ENCODE measurements around the gene GYPB.
"Not testable (repeated sequence)": the region's sequence is repeated elsewhere in the genome, so short reads cannot be mapped to it uniquely, and the experiment has no call there.

GYPB gene

DNA sequence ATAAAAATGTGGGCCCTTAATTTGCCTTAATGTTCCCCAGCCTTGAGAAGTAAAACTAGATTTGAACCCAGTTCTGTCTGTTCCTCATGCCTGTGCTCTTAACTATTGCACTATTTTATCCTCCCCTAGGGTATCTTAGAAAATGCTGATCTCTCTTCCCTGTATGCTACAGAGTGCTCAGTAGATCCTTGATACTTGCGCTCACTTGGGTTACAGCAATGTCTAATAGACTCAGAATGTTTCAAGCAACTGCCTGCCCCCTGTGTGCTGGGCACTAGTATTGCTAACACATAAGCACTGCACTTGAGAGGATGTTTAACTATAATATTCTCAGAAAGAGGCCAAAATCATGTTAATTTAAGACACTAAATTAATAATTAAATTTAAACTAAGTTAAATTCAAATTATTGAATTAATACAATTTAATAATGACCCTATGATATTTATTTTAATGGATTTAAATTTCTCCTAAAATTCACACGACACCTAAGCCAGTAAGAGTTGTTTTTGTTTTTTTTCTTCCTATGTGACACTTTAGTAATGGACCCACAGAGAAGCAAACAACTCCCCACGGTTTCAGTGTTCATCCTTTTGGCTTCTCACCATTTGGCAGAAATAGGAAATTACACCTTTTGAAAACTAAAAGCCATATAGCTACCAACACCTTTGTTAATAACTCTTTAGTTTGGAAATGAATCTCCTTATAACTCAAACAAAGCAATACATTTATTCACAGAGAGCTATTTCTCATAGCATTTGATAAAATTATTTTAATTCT lies 768 bp downstream of the GYPB start:
- in situ Hi-C loops (cut with HindIII; ENCODE audit: low pct_unique_long_range_greater_than_20kb, low sequenced_read_pairs); DNase-seq (ENCODE audit: low read depth in 1 of 2, low spot score in 1 of 2): not testable (repeated sequence)

DNA sequence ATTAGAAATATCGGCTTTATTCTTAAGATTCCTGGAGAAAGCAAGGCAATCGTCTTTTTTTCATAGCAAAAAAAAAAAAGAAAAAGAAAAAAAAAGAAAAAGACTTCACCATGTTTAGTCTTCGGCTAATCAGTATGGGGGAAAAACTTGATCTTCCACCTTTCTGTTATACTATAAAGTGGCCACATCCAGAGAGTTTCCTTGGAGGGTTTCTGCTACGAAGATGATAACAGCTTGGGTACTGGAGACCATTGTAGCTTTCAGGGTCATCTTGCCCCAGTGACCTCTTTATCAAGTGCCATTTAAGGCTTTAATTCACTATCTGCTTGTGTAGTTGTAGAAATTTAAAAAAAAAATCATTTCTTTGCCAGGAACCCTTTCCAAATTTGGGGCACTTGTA lies 1.9 kb downstream of the GYPB start:
- in situ Hi-C loops (cut with HindIII; ENCODE audit: low pct_unique_long_range_greater_than_20kb, low sequenced_read_pairs); DNase-seq (ENCODE audit: low read depth in 1 of 2, low spot score in 1 of 2): not testable (repeated sequence)

DNA sequence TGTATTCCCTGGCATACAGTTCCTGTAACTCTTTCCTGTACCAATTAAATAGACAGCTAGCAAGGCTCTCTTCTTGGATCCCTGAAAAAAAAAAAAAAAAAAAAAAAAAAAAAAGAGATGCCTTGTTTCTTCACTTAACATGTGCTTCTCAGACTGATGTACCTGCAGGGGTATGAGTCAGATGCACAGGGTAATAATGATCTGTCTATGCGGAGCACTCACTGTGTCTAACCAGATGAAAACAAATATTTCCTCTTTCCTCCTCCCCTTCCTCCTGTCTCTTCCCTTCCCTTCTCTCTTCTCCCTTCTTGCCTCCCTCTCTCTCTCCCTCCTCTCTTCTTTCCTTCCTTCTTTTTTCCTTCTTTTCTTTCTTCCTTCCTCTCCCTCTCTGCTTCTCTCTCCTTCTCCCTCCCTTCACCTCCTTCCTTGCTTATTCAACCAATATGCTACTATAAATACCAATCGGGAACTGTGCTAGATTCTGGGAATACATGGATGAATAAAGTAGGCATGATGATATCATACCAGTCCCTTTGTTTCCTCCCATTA lies 3.0 kb downstream of the GYPB start:
- in situ Hi-C loops (cut with HindIII; ENCODE audit: low pct_unique_long_range_greater_than_20kb, low sequenced_read_pairs), result not testable (repeated sequence)

DNA sequence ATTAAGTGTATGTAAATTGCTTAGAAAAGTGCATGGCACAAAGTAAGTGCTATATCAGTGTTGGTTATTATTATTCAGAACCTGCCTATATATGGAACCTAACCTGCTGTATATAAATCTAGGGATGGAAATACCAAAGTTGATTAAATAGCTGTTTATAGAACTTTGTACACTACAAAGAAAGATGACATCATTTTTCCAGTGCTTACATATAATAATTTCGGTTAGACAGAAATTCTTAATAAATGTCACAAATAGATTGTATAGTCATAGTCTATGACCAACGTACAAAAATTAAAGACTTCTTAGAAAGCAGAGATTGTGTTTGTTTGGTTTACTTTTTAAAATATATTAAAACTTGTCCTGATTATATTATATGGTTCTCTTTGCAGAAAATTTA lies 4.4 kb downstream of the GYPB start:
- in situ Hi-C loops (cut with HindIII; ENCODE audit: low pct_unique_long_range_greater_than_20kb, low sequenced_read_pairs), result no loop called here
- no peak for TF ChIP-seq JUND (IDR thresholded peaks at IDR 0.05; ENCODE audit: low read depth)
- no peak for DNase-seq (ENCODE audit: low read depth in 1 of 2, low spot score in 1 of 2)

More for the DNA sequence above, 3.0 kb downstream of the GYPB start:
- DNase-seq (ENCODE audit: low read depth in 1 of 2, low spot score in 1 of 2), result not testable (repeated sequence)

DNA sequence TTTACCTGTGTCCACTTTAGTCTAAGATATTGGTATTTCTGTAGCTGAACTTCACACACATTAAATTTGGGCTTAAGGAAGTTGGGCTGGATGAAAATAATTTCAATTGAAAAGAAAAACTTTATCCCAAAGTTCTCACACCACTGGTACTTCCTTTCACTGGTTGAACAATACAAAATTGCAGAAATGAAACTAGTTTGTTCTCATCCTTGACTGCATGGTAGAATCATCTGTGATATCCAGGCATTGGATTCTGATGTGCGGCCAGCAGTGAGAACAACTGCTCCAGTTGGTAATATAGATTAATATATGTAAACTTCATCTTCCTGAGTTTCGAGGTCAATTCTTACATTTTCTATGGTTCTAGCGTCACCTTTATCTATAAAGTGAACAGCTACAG lies 10.6 kb downstream of the GYPB start:
- DNase-seq (ENCODE audit: low read depth in 1 of 2, low spot score in 1 of 2); in situ Hi-C loops (cut with HindIII; ENCODE audit: low pct_unique_long_range_greater_than_20kb, low sequenced_read_pairs): not testable (repeated sequence)

DNA sequence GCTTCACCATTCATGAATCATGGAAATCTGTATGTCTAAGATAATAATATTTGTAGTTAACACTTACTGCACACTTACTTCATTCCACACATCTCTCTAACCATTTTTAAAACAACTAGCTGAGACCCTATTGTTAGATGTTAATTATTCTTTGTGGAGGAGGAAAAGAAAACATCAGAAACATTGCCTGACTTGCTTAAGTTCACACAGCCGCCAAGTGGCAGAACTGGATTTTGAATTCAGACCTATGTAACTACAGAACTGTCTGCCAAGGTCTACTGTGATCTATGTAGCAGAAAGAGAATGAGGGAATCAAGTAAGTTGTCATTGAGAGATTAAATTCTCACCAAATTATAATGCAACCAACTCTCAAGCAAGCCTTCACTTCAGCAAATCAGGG lies 11.2 kb downstream of the GYPB start:
- DNase-seq (ENCODE audit: low read depth in 1 of 2, low spot score in 1 of 2), result peak in 1 of 2 experiments; percentile 28
- in situ Hi-C loops (cut with HindIII; ENCODE audit: low pct_unique_long_range_greater_than_20kb, low sequenced_read_pairs), result not testable (repeated sequence)

DNA sequence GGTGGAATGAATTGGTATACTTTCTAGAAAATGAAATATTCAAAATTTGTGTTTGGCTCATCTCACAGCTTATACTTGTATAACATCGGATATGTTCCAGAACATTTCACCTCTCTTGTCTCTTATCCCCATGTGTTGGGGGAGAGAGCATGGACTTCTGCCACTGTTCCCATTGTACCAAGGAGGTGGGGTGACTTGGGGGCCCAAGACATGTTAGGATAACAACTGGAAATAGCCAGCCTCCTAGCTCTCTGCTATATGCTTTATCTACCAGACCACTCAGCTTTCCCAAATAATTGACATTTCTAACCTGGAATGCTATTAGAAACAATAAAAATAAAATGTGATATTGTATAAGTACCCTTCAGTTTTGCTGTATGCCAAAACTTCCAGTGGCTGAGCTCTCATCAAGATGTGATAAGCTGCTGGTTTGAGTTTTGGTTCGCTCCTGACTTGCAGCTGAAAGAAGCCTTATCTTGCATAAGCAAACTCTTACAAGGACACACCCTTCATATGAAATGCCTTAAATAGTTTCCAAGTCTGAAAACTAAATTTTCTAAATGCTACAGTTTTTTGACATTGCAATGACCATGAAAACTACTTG lies 12.9 kb downstream of the GYPB start:
- DNase-seq (ENCODE audit: low read depth in 1 of 2, low spot score in 1 of 2); in situ Hi-C loops (cut with HindIII; ENCODE audit: low pct_unique_long_range_greater_than_20kb, low sequenced_read_pairs): not testable (repeated sequence)

DNA sequence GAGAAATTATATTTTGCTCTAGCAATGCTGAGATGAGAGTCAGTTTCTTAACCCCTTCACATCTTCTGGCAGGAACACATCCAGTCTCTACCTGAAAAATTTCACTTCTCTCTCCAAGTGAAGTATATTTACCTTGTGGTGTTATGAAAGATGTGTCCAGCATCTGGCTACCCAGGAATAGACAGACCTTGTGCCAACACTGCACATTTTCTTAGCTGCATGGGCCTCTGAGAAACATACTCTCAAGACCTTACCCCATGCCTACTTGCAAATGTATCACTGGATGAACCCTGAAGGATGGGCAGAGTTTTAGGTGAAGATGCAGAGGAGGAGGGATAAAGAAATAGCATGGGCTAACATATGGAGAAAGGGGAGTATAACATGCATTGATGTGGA lies 13.6 kb downstream of the GYPB start:
- DNase-seq (ENCODE audit: low read depth in 1 of 2, low spot score in 1 of 2); in situ Hi-C loops (cut with HindIII; ENCODE audit: low pct_unique_long_range_greater_than_20kb, low sequenced_read_pairs): not testable (repeated sequence)

DNA sequence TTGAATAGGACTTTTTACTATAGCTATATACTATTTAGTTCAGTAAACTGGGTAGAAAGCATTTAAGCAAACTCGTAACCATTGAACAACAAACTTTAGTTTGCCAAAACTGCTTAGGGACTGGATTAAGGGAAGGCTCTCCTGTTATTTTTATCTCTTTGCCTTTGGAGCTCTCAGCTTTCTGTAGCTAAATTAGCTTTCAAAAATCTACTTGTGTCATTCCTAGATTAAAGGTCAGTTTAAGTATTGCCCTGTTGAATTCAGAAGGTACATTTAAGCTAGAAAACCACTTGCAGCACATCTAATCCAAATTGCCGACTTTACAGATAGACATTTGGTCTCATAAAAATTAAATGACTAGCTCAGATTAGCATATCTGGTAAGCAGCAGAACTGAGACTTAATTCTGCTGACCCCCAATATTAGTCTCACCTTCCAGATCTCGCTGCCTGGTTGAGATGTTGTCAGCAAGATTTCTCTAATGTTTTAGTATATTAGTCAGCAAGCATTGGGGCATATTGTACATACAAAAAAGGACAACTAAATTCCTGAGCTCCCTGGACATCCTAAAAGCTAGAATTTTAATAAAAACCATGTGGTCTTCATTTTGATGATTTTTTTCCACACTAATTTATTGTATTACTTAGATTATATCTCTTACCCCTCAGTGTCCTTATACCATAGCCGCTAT lies 14.2 kb downstream of the GYPB start:
- DNase-seq (ENCODE audit: low read depth in 1 of 2, low spot score in 1 of 2); in situ Hi-C loops (cut with HindIII; ENCODE audit: low pct_unique_long_range_greater_than_20kb, low sequenced_read_pairs): not testable (repeated sequence)

DNA sequence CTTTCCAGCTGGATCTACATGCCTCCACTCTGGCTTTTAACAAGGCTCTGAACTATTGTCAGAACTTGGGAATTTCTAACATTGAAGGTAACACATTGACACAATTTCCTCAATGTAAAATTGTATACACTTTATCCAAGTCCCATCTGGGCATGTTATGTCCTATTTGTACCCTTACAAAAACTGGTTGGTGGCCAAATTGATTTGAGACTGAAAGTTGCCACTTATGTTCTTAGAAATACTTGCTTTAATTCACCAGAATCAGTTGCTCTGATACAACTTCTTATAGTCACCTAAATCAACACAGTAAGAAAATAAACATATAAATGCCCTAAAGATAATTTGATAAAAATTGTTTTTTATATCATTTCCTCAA lies 15.3 kb downstream of the GYPB start:
- DNase-seq (ENCODE audit: low read depth in 1 of 2, low spot score in 1 of 2); in situ Hi-C loops (cut with HindIII; ENCODE audit: low pct_unique_long_range_greater_than_20kb, low sequenced_read_pairs): not testable (repeated sequence)

DNA sequence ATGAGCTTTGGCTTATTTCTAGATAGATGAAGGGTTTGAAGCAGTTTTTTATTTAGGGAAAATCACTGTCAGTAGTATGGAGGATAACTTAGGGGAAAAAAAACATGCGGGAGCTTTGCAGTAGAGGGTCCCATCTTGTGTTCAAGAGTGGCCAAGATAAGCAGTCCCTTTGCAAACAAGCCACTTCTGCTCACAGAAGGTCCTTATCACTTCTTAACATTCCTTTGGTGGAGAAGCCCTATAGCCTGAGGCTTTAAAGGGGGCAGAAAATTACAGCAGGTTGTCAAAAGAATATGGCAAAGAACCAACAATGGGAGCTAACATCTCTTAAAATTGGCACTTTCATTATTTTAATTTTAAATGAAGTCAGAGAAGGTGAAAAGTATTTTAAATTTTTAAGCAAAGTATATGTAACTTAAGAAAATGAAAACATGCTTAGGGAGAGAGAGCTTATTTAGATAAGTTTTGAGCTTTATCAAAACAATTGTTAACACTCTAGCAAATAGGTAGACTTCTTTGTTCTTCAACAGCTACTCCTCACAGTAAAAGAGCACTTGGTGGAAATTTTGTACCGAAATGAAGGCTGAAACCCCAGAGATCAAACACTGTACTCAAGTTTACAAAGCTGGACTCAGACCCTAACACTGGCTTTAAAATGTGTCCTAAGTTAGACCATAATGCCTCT lies 15.8 kb downstream of the GYPB start:
- DNase-seq (ENCODE audit: low read depth in 1 of 2, low spot score in 1 of 2); in situ Hi-C loops (cut with HindIII; ENCODE audit: low pct_unique_long_range_greater_than_20kb, low sequenced_read_pairs): not testable (repeated sequence)

DNA sequence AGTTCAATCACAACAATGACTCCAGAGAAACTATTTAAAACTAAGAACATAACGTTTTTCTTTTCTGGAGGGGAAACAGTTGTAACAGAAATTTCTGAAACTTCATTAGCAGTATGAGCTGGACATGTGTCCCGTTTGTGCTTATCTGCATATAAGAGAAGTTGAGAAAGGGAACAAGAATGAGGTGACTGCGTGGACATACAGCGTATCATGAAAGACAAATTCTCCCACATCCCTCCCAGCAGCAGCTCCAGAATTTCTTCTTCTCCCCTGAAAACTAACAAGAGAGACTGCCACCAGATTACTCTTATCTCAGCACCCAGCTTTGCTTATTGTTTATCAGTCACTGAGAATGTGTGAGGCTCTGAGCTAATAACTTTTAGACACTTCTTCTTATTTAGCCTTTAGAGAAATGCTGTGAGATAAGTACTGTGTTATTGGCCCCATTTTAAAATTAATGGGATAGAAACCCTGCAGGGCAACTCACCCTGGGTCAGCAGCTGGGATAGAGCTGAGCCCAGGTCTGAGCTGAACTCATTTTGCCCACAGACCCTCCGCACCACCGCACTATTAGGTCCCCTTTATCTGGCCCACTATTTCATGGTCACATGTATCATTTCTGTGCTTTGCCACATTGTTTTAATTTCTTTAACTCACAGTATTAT lies 18.7 kb downstream of the GYPB start:
- DNase-seq (ENCODE audit: low read depth in 1 of 2, low spot score in 1 of 2); in situ Hi-C loops (cut with HindIII; ENCODE audit: low pct_unique_long_range_greater_than_20kb, low sequenced_read_pairs): not testable (repeated sequence)

DNA sequence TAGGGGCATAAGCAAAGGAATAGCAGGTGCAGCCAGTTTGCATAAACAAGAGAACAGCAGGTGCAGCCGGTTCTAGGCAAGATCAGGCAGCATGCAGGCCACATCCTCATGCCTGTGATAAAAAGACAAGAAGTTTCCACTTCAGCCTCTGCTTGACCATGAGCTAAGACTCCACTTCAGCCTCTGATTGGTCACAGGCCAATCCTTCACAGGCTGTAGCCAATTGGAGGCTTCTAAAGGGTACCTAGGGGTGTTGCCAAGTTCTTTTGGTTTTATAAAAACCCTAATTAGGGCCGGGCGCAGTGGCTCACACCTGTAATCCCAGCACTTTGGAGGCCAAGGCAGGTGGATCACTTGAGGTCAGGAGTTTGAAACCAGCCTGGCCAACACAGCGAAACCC lies 23.0 kb downstream of the GYPB start:
- in situ Hi-C loops (cut with HindIII; ENCODE audit: low pct_unique_long_range_greater_than_20kb, low sequenced_read_pairs), result not testable (repeated sequence)
- peak in 1 of 2 experiments; percentile 20 for DNase-seq (ENCODE audit: low read depth in 1 of 2, low spot score in 1 of 2)

DNA sequence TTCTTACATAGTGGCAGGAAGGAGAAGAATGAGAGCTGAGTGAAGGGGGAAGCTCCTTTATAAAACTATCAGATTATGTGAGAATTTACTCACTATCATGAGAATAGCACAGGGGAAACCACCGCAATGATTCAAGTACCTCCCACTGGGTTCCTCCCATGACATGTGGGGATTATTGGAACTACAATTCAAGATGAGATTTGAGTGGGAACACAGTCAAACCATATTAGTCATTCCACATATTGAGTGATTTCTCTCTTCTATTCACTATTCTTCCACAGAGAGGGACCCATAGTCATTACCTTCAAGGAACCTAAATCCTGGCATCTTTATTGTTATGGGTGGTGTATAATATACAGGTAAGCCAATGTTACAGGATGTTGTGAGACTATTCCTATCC lies 27.4 kb downstream of the GYPB start:
- DNase-seq (ENCODE audit: low read depth in 1 of 2, low spot score in 1 of 2); in situ Hi-C loops (cut with HindIII; ENCODE audit: low pct_unique_long_range_greater_than_20kb, low sequenced_read_pairs): not testable (repeated sequence)

DNA sequence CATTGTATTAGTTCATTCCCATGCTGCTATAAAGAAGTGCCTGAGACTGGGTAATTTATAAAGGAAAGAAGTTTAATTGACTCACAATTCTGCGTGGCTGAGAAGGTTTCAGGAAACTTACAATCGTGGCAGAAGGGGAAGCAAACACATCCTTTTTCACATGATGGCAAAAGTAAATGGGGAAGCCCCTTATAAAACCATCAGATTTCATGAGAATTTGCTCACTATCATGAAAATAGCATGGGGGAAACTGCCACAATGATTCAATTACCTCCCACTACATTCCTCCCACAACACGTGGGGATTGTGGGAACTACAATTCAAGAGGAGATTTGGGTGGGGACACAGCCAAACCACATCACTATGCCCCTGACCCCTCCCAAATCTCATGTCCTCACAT lies 28.5 kb downstream of the GYPB start:
- in situ Hi-C loops (cut with HindIII; ENCODE audit: low pct_unique_long_range_greater_than_20kb, low sequenced_read_pairs), result not testable (repeated sequence)

More for the DNA sequence above, 28.5 kb downstream of the GYPB start:
- DNase-seq (ENCODE audit: low read depth in 1 of 2, low spot score in 1 of 2), result not testable (repeated sequence)

Data from T47D (cell line).